GM10266 (cell line): ENCODE data around the gene AOC1.
"Not testable (repeated sequence)": the region's sequence is repeated elsewhere in the genome, so short reads cannot be mapped to it uniquely, and the experiment has no call there.

Experiments
- DNase-seq: peaks from one replicate; pipeline ENCODE4 v3.0.0; 2012; ENCODE audit errors: extremely low spot score
- TF ChIP-seq, protein P1 (sequence below): IDR thresholded peaks from 2 replicates; pipeline ENCODE4 v1.5.1; 2012; ENCODE audit warnings: mild to moderate bottlenecking, low read depth; ENCODE audit not compliant: control insufficient read depth, insufficient read depth; ENCODE audit errors: missing control alignments

Gene AOC1, protein sequence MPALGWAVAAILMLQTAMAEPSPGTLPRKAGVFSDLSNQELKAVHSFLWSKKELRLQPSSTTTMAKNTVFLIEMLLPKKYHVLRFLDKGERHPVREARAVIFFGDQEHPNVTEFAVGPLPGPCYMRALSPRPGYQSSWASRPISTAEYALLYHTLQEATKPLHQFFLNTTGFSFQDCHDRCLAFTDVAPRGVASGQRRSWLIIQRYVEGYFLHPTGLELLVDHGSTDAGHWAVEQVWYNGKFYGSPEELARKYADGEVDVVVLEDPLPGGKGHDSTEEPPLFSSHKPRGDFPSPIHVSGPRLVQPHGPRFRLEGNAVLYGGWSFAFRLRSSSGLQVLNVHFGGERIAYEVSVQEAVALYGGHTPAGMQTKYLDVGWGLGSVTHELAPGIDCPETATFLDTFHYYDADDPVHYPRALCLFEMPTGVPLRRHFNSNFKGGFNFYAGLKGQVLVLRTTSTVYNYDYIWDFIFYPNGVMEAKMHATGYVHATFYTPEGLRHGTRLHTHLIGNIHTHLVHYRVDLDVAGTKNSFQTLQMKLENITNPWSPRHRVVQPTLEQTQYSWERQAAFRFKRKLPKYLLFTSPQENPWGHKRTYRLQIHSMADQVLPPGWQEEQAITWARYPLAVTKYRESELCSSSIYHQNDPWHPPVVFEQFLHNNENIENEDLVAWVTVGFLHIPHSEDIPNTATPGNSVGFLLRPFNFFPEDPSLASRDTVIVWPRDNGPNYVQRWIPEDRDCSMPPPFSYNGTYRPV

DNA sequence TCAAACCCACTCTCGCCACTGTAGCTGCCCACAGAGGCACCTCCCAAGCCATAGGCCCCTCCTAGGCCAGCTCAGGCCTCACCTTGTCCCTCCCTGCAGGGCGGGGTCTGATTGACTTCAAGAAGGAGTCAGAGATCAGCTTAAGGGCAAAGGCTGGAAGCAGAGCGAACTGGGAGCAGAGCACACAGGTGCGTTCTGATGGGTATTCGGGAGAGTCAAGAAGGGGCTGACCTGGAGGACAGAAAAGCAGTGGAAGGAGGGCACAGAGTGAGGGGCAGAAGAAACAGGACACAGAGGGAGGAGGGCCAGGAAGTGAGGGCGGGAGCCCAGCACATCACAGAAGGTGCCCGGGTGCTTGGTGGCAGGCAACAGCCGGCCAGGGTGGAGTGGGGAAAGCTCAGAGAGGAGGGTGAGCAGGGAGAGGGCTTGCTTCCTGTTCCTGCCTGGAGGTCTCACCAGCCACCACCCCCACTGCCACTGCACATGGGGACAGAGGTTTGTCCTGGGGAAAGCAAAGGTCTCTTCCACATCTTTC, at the start of gene AOC1:
Gene AOC1 (plus strand): TSS at position 147 of the 535 bp plus-strand sequence. CDS start 3,954 bp downstream, outside the sequence.
- DNase-seq, result no peak
- TF ChIP-seq, protein P1, sequence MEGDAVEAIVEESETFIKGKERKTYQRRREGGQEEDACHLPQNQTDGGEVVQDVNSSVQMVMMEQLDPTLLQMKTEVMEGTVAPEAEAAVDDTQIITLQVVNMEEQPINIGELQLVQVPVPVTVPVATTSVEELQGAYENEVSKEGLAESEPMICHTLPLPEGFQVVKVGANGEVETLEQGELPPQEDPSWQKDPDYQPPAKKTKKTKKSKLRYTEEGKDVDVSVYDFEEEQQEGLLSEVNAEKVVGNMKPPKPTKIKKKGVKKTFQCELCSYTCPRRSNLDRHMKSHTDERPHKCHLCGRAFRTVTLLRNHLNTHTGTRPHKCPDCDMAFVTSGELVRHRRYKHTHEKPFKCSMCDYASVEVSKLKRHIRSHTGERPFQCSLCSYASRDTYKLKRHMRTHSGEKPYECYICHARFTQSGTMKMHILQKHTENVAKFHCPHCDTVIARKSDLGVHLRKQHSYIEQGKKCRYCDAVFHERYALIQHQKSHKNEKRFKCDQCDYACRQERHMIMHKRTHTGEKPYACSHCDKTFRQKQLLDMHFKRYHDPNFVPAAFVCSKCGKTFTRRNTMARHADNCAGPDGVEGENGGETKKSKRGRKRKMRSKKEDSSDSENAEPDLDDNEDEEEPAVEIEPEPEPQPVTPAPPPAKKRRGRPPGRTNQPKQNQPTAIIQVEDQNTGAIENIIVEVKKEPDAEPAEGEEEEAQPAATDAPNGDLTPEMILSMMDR, result no peak

DNA sequence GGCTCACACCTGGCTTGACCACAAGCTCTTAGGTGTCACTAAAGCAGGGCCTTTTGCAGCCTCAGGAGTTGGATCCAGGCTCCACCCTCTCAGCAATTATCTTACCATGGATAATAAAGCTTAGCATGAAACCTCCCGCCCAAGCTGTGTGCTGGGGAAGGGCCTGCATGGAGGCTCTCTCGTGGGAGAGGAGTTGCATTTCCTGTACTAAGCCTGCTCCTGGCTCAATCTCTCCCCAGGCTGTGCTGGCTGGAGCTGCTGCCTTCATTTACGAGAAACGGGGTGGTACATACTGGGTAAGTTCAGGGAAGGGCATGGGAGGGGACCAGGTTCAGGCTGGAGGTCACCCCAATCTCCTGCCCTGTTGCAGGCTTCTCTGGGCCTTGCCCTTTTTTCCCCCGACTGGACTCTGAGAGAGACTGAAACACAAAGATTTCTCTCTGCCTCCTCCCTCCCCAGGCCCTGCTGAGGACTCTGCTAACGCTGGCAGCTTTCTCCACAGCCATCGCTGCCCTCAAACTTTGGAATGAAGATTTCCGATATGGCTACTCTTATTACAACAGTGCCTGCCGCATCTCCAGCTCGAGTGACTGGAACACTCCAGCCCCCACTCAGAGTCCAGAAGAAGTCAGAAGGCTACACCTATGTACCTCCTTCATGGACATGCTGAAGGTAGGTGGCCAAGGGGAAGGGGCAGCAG, 49.0 kb upstream of the AOC1 start:
- DNase-seq, result no peak
- TF ChIP-seq, protein P1, result no peak

DNA sequence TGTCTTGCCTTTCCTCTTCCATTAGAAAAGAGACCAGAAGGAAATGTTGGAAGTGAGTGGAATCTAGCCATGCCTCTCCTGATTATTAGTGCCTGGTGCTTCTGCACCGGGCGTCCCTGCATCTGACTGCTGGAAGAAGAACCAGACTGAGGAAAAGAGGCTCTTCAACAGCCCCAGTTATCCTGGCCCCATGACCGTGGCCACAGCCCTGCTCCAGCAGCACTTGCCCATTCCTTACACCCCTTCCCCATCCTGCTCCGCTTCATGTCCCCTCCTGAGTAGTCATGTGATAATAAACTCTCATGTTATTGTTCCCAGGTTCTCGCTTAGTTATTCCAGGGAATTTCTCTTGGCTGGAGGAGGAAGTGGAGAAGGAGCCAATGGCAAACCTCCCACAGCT, 47.5 kb upstream of the AOC1 start:
- no peak for DNase-seq
- TF ChIP-seq, protein P1, result no peak

DNA sequence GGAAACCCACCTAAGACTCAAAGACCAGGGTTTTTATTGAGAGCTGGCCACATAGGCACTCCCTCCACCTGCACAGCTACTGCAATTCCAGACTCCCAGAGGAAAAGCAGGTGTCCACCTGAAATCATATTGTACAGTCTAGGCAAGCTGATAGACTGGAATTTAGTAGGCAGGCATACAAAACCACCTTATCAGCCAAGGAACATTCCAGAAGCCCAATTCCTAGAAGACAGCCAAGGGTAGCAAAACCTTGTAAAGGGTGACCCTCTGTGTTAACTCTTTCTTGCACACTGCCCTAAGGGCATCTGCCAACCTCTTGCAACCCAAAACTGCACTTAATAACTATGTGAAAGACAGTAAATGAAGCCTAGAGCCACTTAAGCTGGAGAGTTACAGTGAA, 46.5 kb upstream of the AOC1 start:
- TF ChIP-seq, protein P1, result no peak
- no peak for DNase-seq

DNA sequence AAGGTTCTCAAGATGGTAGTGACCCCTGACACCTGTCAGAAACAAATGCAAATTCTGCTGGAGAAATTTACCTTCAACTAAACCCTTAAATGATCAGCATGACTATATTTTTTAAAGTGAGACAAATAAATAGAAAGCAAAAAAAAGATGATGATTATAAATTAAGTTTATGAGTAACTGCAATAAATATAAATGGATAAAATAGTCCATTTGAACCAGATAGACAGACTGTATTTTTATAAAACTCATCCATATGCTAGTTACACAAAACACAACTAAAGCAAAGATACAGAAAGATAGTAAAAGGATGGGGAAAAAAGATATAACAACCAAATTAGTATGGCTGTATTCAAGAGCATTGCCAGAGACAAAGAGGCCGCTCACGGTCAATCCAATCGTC, 45.9 kb upstream of the AOC1 start:
- TF ChIP-seq, protein P1, result no peak
- no peak for DNase-seq

DNA sequence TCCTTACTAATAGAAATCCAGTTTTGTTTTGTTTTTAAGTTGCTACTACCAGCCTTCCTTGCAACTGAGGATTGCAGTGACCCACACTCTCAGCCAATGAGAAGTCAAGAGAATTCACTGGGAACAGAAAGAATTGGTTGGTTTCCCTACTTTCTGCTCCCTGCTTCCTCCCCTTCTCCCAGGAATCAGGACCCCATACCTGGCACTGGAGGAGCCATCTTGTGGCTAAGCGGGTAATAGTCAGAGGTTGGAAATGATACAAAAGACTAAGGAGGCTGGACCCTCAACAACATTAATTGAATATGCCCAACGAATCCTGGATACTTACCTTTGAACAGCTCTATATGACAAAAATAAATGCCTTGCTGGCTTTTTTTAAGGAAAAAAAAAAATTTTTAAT, 45.5 kb upstream of the AOC1 start:
- DNase-seq, result no peak
- TF ChIP-seq, protein P1, result no peak

DNA sequence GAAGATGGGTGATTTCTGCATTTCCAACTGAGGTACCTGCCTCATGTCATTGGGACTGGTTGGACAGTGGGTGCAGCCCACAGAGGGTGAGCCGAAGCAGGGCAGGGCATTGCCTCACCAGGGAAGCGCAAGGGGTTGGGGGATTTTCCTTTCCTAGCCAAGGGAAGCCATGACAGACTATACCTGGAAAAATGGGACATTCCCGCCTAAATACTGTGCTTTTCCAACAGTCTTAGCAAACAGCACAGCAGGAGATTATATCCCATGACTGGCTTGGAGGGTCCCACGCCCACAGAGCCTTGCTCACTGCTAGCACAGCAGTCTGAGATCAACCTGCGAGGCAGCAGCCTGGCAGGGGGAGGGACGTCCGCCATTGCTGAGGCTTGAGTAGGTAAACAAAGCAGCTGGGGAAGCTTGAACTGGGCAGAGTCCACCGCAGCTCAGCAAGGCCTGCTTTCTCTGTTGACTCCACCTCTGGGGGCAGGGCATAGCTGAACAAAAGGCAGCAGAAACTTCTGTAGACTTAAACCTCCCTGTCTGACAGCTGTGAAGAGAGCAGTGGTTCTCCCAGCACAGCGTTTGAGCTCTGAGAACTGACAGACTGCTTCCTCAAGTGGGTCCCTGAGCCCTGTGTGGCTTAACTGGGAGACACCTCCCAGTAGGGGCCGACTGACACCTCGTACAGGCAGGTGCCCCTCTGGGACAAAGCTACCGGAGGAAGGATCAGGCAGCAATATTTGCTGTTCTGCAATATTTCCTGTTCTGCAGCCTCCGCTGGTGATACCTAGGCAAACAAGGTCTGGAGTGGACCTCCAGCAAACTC, 44.5 kb upstream of the AOC1 start:
- not testable (repeated sequence) for DNase-seq
